Stimulated activated CD4-positive, alpha-beta T cell treated with anti-CD3 and anti-CD28 coated beads, Interleukin-1b, Interleukin-23, amount 100 ng/mL, for 24 hours (primary cell): ENCODE measurements around the gene UGP2.
A peak's percentile ranks its signal among the peaks of the same experiment; 100 is the strongest.
"Not testable (repeated sequence)": the region's sequence is repeated elsewhere in the genome, so short reads cannot be mapped to it uniquely, and the experiment has no call there.

Experiments used
- DNase-seq, 4 experiments: peaks; one replicate each; pipeline ENCODE4 v3.0.0-alpha.2; 2020; ENCODE audit warnings: low read depth in 4 of 4, low spot score in 1 of 4

The UGP2 gene

DNA sequence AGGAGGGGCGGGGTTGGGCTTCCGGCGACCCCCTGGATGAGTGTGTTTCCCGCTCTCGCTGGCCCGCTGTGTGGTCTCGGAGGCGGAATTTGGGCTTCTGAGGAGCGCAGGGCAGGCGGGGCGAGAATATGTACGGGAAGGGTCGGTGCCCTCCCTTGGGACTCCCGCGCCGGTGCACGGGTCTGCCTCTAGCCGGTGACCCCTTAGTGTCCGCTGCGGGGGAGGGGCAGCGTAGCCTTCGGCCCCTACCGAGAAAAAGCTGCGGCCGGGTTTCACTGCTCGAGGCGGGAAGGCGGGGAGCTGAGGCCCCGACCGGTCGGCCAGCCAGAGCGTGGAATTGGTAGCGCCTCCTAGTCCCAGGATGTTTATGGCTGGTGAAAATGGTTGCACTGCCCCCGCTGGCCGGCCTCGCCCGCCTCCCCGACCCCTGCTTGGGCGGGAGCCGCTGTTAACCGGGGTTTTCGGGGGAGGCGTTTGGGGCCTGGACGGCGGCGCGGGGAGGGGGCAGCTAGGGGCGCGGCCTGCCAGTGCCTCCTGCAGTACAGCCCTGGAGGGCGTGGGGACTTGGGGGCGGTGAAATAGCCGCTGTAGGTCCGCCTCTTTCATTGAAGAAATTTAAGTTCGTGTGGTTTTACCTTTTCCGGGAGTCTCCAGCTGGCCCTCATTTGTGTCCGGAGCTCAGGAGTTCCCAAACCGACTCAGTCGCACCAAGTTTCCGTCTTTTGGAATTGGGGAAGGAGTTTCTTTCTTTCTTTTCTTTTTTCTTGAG, at the start of gene UGP2:
Gene UGP2 (plus strand): TSS at position 643 of the 769 bp plus-strand sequence. CDS start 290 bp downstream, outside the sequence.
- peak; percentile 40 to 80 (median 52) for DNase-seq

DNA sequence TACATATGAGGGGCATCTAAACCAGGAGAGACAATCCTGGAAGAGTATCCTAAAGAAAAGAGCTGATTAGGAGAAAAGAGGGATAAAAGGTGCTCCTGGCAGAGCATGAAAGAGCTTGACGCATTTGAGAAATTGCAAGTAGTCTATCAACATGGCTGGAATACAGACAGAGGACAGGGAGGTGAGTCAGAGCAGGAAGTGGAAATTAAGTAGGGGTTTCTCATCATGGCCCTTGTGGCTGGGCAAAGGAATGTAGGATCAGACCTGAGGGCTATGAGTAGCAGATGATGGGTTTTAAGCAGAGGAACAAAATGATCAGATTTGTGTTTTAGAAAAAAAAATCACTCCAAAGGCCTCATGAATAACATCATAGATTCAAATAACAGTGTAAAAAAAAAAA, 49.2 kb upstream of the UGP2 start:
- DNase-seq: no peak

DNA sequence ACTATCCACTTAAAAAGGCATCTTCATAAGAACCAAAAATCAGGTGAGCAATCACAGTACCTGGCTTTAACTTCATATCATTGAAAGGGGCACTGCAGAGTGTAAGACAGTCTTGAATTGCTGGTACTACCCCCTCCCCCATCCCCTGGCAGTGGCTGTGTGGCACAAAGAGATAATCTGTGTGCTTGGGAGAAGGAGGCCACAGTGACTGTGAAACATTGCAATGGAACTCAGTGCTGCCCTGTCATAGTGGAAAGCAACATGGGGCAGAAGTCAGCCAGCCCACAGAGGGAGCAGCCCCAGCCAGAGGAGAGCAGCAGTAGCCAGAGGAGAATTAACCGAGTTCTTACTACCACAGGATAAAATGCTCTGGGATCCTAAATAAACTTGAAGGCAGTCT, 45.3 kb upstream of the UGP2 start:
- DNase-seq: no peak

DNA sequence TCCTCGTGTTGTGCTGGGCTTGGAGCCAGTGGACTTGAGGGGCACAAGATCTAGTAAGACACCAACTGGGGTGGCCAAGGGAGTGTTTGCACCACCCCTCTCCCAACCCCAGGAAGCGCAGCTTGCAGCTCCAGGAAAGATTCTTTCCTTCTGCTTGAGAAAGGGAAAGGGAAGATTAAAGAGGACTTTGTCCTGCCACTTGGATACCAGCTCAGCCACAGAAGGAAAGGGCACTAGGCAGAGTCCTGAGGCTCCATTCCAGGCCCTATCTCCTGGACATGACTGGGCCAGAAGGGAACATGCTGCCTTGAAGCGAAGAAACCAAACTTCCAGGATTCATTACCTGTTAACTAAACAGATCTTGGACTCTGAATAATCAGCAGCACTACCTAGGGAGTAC, 44.9 kb upstream of the UGP2 start:
- no peak for DNase-seq

DNA sequence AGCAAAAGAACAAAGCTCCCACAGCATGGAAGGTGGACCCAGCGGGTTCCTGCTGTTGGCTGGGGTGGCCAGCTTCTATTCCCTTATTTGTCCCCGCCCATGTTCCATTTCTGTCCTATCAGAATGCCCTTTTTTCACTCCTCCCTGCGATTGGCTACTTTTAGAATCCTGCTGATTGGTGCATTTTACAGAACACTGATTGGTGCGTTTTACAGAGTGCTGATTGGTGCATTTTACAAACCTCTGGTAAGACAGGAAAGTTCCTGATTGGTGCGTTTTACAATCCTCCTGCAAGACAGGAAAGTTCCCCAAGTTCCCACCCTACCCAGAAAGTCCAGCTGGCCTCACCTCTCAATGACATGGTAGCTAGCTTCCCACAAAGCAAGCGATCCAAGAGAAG, 40.2 kb upstream of the UGP2 start:
- DNase-seq: no peak

DNA sequence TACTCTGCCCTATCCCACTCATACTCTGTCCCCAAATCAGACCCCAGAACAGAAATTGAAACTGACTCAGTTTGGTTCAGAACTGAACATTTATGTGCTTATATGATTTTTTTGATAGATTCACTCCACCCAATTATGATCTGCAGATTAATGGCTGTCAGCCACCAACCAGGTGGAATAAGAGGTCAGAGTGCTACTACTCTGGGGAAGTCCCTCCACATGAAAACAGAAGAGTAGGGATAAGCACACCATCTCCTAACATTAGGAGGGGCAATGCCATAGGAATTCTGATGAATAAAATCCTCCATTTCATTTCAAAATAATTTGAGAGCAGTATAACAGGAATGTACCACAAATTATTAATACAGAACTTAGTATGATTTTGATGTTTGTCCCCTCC, 36.3 kb upstream of the UGP2 start:
- no peak for DNase-seq

GRCh38 chr2:63808036-63808435, 33.7 kb upstream of the UGP2 start:
- not testable (repeated sequence) for DNase-seq

DNA sequence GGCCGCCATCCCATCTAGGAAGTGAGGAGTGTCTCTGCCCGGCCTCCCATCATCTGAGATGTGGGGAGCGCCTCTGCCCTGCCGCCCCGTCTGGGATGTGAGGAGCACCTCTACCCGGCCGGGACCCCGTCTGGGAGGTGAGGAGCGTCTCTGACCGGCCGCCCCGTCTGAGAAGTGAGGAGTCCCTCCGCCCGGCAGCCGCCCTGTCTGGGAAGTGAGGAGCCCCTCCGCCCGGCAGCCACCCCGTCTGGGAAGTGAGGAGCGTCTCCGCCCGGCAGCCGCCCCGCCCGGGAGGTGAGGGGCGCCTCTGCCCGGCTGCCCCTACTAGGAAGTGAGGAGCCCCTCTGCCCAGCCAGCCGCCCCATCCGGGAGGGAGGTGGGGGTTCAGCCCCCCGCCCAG, 32.8 kb upstream of the UGP2 start:
- not testable (repeated sequence) for DNase-seq

- DNase-seq: no peak
These were observed 30.6 kb upstream of the UGP2 start for GRCh38 chr2:63811063-63811462.

GRCh38 chr2:63811870-63812269, 29.8 kb upstream of the UGP2 start:
- DNase-seq: not testable (repeated sequence)

DNA sequence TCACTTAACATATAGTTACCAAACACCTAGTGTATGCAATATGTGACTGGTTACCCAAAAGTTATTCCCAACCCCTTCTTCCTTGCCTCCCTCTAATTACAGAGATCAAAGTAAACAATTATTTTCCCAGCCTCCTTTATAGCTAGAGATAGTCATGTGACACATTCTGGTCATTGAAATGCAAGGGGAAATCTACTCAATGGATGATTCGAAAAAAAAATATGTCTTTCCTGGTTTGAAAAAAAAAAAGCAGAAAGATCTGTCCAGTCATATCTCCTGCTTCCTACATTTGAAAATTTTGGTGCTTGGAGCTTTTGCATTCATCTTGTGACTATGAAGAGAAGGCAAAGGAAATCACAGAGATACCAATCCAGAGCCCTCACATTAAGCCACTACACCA, 27.6 kb upstream of the UGP2 start:
- no peak for DNase-seq

DNA sequence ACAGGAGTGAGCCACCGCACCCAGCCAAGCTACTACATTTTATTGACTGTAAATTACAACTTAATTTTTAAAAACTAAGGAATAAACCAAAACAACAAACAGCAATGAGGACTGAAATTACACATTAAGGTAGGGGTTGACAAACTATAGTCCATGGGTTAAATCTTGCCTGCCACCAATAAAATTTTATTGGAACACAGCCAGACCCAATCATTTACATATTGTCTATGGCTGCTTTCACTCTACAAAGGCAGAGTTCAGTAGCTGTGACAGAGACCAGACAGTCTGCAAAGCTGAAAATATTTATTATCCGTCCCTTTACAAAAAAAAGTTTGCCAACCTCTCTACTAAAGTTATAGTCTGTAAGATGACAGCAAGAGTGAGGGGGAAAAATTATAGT, 24.3 kb upstream of the UGP2 start:
- no peak for DNase-seq

- DNase-seq: no peak
These were observed 23.4 kb upstream of the UGP2 start for GRCh38 chr2:63818271-63818670.

- DNase-seq: no peak
These were observed 22.4 kb upstream of the UGP2 start for GRCh38 chr2:63819256-63819655.

- DNase-seq: no peak
These were observed 21.7 kb upstream of the UGP2 start for GRCh38 chr2:63819765-63820717.

GRCh38 chr2:63820969-63821368, 20.7 kb upstream of the UGP2 start:
- DNase-seq: no peak

DNA sequence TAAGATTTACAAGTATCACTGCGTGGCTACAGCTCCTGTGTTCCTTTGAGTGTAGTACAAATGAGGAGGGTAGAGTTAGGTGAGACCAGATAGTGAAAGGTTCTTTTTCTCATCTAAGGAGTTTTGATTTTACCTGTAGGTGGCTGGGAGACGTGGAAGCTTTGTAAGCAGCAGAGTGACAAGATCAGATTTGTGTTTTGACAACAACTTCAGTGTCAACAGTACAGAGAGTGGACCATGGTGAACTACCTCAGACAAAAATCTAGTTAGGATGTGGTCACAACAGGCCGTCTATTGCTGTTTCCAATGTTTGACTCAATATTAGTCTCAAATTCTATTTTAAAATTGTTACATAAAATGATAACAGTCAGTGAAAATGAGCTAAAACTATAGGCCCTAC, 20.3 kb upstream of the UGP2 start:
- no peak for DNase-seq

DNA sequence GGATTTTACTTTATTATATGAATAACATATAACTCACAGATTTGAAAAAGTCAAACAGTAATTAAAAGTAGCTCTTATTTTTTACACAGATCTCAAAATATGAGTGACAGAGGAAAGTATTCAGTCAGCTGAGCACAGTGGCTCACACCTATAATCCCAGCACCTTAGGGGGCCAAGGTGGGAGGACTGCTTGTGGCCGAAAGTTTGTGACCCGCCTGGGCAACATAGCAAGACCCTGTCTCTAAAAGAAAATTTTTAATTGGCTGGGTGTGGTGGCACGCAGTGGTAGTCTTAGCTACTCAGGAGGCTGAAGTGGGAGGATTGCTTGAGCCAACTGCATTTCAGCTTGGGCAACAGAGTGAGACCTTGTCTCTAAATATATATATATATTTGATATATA, 19.2 kb upstream of the UGP2 start:
- no peak for DNase-seq

DNA sequence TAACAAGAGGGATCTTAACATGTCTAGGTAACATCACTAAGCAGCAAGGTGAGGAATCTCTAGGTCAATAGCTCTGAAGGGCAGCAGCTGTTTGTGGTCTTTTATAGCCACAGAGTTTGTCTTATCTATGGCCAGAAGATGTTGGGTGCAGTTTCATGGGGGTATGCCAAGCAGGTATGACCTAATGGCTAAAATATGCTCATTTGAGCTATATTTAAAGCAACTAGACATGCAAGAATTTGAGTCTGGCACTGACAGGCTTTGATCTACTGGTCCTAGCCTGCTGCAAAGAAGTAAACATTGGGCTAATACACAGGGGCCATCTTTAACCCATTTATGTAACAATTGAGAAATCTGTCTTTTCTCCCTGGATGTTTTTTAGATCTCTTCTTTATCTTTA, 13.9 kb upstream of the UGP2 start:
- no peak for DNase-seq

DNA sequence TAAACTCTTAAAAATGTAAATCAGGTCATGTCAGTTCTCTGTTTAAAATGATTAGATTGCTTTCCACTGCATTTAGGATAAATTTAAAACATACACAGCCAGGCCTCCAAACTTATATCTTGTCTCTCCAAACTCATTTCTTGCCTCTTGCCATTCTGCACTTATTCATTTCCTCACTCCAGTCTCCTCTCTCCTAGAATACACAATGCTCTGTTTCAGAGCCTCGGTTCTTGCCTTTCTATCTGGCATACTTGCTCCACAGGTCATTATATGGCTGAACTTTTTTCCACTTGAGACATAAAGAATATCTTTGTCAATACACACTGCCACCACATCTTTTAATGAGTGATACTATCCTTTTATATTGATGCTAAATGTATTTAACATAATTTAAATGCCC, 10.5 kb upstream of the UGP2 start:
- no peak for DNase-seq

DNA sequence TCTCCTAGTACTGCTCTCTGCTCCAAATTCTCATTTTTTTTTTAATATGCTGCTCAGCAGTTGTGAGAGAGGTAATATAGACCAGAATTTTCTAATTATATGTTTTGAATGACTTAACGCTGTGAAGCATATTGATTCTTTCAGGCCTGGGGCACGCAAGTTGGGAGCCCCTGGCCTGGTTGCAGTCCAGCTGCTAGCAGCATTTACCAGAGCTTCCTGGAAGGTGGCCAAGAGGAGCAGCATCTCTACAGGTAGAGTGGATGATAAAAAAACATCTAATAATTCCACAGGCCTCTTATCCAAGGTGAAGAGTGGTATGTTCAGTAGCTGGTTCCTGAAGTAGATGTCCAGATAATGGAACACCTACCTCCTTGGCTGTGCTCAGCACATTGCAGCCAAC, 7.3 kb upstream of the UGP2 start:
- DNase-seq: no peak

DNA sequence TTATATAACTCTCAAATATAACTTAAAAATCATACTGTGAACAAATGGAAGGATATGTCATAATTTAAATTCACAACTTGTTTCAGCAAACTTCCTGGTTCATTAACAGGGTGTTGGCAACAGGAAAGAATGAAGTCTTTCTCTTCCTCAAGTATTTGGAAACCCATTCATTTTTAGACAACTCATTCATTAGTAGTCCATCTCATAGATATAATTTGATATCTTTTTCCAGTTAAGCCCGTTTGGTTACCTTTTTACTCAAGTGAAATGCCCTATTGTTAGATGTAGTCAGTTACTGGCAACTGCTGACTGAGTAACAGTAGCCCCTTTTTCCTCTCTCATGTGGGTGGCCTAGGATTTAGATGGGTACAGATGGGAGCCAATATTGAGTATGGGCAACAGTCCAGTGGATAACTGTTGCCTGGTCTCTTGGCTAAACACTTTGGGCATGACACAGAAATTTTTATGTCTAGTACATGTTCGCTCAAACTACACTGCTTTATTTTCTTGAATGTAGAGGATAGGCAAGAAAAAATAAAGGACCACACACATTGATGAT, 4.6 kb upstream of the UGP2 start:
- no peak for DNase-seq
